ENCODE results near the gene SBF1.

GRCh38 chr22:50406416-50407170, 68.2 kb downstream of the SBF1 start:
- TF ChIP-seq EZH2 (IDR thresholded peaks at IDR 0.05; ENCODE audit: borderline replicate concordance, insufficient read depth, low read length, poor library complexity, severe bottlenecking) = no peak
- TF ChIP-seq CTCF (IDR thresholded peaks at IDR 0.05; ENCODE audit: poor library complexity, severe bottlenecking) = no peak
- TF ChIP-seq TAF1 (IDR thresholded peaks at IDR 0.05; ENCODE audit: low read depth) = no peak
- TF ChIP-seq REST (IDR thresholded peaks at IDR 0.05; ENCODE audit: borderline replicate concordance) = no peak
